Left ventricle myocardium inferior (tissue), 1 donor: ENCODE measurements around the gene ZNF81. TPM values are rescaled to one million over a fixed set of nuclear protein-coding genes. Genes with fewer than 3 reads are reported as not detected.

Experiments
- DNase-seq: peaks from one replicate; pipeline ENCODE4 v3.0.0-alpha.2; 2020
- H3K27ac ChIP-seq: fragments of 200-600 bp; replicated peaks from 2 replicates; pipeline ENCODE4 v1.8.0; 2021
- H3K27me3 ChIP-seq: fragments of 200-600 bp; 2 replicates; pipeline ENCODE4 v1.8.0; 2021; ENCODE audit warnings: low read depth
- H3K36me3 ChIP-seq: fragments of 200-600 bp; 2 replicates; pipeline ENCODE4 v1.8.0; 2021
- H3K4me1 ChIP-seq: fragments of 200-600 bp; 2 replicates; pipeline ENCODE4 v1.8.0; 2021
- H3K4me3 ChIP-seq: fragments of 200-600 bp; 2 replicates; pipeline ENCODE4 v1.8.0; 2021; ENCODE audit warnings: mild to moderate bottlenecking, moderate library complexity
- H3K9me3 ChIP-seq: fragments of 200-600 bp; replicated peaks from 2 replicates; pipeline ENCODE4 v1.8.0; 2021
- intact Hi-C: fragments of 100-400 bp; cut with micrococcal nuclease; formaldehyde crosslinking; loops from one replicate; pipeline ENCODE4 v1.11.0; 2022
- total RNA-seq: library from RNA; stranded (reverse); fragmentation: NEBNext Ultra II Directional; extraction: Animal tissue kit (Norgen Biotek cat#: 25700); gene quantifications from one replicate; pipeline ENCODE4 v1.2.1, GENCODE V29; 2021
- TF ChIP-seq, protein P1 (sequence below): fragments of 200-600 bp; IDR thresholded peaks from 2 replicates; pipeline ENCODE4 v1.8.0; 2021; ENCODE audit warnings: antibody characterized with exemption, mild to moderate bottlenecking, borderline replicate concordance
- donor health status: DM: no; HTN: yes; CAD: no; lungs with severe emphysema.

The ZNF81 gene
- total RNA-seq, 1 donor from 2014 or later: 5.8 TPM

DNA sequence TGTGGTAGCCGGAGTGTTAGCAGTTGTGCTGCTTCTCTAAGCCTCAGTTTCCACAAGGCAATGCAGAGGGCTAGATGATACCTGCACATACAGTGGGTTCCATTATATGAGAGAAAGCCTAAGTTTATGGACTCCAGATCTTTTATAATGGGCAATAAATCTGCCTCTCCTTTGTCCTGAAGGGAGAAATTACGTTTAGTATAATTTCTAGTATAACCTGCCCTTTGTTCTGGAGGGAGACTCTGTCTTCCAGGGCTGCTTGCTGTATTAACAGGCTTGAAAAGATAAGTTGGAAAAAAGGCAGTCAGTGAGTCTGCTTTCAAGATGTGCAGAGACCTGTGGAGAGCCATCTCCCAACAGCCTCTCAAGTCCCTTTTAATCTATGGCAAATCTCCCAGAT is 42.8 kb downstream of the ZNF81 start:
- Histone ChIP-seq H3K27me3 (no peaks in the 10 kb centered on the region), H3K36me3 (peaks cover 6% of the 10 kb centered on the region), H3K9me3 (no peaks in the 10 kb centered on the region), H3K27ac (no peak overlapping the region), H3K4me3 (no peak overlapping the region), H3K4me1 (no peaks in the 10 kb centered on the region)
- no peak for DNase-seq
- TF ChIP-seq, protein P1, sequence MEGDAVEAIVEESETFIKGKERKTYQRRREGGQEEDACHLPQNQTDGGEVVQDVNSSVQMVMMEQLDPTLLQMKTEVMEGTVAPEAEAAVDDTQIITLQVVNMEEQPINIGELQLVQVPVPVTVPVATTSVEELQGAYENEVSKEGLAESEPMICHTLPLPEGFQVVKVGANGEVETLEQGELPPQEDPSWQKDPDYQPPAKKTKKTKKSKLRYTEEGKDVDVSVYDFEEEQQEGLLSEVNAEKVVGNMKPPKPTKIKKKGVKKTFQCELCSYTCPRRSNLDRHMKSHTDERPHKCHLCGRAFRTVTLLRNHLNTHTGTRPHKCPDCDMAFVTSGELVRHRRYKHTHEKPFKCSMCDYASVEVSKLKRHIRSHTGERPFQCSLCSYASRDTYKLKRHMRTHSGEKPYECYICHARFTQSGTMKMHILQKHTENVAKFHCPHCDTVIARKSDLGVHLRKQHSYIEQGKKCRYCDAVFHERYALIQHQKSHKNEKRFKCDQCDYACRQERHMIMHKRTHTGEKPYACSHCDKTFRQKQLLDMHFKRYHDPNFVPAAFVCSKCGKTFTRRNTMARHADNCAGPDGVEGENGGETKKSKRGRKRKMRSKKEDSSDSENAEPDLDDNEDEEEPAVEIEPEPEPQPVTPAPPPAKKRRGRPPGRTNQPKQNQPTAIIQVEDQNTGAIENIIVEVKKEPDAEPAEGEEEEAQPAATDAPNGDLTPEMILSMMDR: no peak
- intact Hi-C loops: no loop called here

DNA sequence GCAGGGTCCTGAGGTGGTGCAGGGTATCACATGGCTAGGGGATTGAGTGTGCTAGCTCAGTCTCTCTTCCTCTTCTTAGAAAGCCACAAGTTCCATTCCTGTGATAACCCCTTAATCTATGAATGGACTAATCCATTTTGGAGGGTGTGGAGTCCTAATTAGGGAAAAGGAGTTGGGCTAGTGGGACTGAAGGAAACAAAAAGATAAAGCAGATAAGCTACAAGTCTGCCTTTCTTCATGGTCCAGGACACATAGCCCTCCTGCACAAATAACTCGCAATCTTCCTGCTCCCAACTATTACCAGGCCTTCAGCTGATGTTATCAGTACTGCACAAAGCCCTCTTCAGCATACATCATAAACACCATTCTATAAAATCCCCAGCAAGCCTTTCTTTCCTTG is 44.2 kb downstream of the ZNF81 start:
- Histone ChIP-seq H3K36me3 (peaks cover 6% of the 10 kb centered on the region), H3K9me3 (no peaks in the 10 kb centered on the region), H3K27me3 (no peaks in the 10 kb centered on the region), H3K4me1 (no peaks in the 10 kb centered on the region), H3K4me3 (no peak overlapping the region), H3K27ac (no peak overlapping the region)
- no peak for DNase-seq
- intact Hi-C loops: no loop called here
- TF ChIP-seq, protein P1: no peak

DNA sequence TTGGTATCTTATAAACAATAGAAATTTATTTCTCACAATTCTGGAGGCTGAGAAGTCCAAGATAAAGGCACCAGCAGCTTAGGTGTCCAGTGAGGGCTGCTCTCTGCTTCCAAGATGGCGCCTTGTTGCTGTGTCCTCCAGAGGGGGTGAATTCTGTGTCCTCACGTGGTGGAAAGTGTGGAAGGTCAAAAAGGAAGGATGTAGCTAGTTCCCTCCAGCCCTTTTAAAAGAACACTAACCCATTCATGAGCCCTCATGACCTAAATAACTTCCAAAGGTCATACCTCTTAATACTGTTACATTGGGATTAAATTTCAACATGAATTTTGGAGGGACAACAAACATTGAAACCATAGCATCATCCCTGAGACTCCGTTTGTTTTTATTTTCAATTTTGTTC is 48.8 kb downstream of the ZNF81 start:
- DNase-seq: no peak
- intact Hi-C loops: no loop called here
- TF ChIP-seq, protein P1: no peak

DNA sequence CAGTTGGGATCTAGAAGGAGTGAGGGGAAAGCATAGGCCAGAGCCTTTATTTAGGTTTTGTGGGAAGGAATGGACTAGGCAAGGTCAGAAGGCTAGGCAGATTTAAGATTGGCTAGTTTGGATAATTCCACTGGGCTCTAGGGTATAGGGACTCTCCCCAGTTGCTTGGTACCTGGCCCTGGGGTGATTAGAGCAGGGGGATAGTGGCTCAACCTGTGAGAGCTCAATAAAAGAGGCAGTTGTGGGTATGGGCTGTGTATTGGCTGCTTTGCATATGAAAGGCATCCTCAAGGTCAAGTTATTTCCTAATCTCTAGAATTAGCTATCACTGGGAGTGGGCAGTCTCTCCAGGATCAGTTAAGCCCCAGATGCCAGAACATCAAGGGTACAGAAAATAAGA is 61.3 kb downstream of the ZNF81 start:
- DNase-seq: no peak
- H3K4me3 ChIP-seq: no peak overlapping the region
- H3K36me3 ChIP-seq: peaks cover 22% of the 10 kb centered on the region
- intact Hi-C loops: no loop called here
- H3K9me3 ChIP-seq: no peaks in the 10 kb centered on the region
- H3K27ac ChIP-seq: no peak overlapping the region
- TF ChIP-seq, protein P1: no peak
- H3K27me3 ChIP-seq: no peaks in the 10 kb centered on the region
- H3K4me1 ChIP-seq: no peaks in the 10 kb centered on the region

More for the DNA sequence above, 48.8 kb downstream of the ZNF81 start:
- Histone ChIP-seq H3K9me3 (no peaks in the 10 kb centered on the region), H3K36me3 (peaks cover 6% of the 10 kb centered on the region), H3K4me1 (no peaks in the 10 kb centered on the region), H3K27me3 (no peaks in the 10 kb centered on the region), H3K4me3 (no peak overlapping the region), H3K27ac (no peak overlapping the region)

DNA sequence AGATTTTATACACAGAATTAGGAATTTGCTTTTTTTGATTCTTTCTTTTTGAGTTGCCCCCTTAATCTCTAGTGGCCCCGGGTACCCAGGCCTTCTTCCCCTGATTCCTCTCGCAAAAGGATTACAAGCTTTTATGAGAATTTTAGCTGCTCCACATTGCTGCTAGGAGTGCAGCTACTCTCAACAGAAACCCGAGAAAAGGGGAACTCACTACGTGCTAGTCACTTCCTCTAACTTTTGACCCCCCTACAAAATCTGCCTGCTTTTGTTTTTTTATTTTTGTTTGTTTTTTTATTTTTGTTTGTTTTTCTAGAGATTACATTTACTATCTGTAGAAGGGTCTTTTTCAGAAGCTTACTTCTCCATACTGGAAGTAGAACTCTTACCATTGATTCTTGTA is 64.1 kb downstream of the ZNF81 start:
- H3K4me1 ChIP-seq: no peaks in the 10 kb centered on the region
- H3K27ac ChIP-seq: no peak overlapping the region
- intact Hi-C loops: no loop called here
- H3K36me3 ChIP-seq: peaks cover 13% of the 10 kb centered on the region
- DNase-seq: no peak
- TF ChIP-seq, protein P1: no peak
- H3K9me3 ChIP-seq: no peaks in the 10 kb centered on the region
- no peaks in the 10 kb centered on the region for H3K27me3 ChIP-seq
- no peak overlapping the region for H3K4me3 ChIP-seq

DNA sequence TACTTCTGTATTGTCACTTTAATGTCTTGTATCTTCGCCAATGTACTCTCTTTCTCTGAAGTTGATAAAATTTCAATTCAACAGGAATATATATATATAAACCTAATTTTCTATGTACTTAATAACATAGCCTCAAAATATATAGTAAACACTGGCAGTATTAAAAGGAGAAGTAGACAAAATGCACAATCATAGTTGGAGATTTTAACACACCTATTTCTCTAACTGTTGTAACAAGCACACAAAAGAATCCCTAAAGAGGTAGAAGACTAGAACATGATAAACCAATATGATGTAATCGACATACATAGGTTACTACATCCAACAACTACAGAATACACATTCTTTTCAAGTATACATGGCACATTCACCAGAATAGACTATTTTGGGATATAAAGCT is 65.5 kb downstream of the ZNF81 start:
- H3K36me3 ChIP-seq: peaks cover 2% of the 10 kb centered on the region
- H3K27ac ChIP-seq: no peak overlapping the region
- H3K4me3 ChIP-seq: no peak overlapping the region
- intact Hi-C loops: no loop called here
- H3K9me3 ChIP-seq: no peaks in the 10 kb centered on the region
- TF ChIP-seq, protein P1: no peak
- no peaks in the 10 kb centered on the region for H3K27me3 ChIP-seq
- no peaks in the 10 kb centered on the region for H3K4me1 ChIP-seq
- no peak for DNase-seq
